GM19372 (cell line): ENCODE results near the gene RBM6.
"Not testable (repeated sequence)": the region's sequence is repeated elsewhere in the genome, so short reads cannot be mapped to it uniquely, and the experiment has no call there.

Source experiments
- ATAC-seq: cut with Tn5 transposase; IDR thresholded peaks from one replicate; pipeline ENCODE4 v1.9.1; 2021; ENCODE audit warnings: mild to moderate bottlenecking, low read depth, moderate library complexity; ENCODE audit not compliant: unreplicated experiment

Gene RBM6

GRCh38 chr3:49976942-49977341 lies 37.0 kb downstream of the RBM6 start:
- ATAC-seq, result no peak

GRCh38 chr3:49984394-49984793 lies 44.4 kb downstream of the RBM6 start:
- ATAC-seq, result no peak

- no peak for ATAC-seq
These were observed 52.4 kb downstream of the RBM6 start for GRCh38 chr3:49992326-49992725.

- no peak for ATAC-seq
These were observed 54.5 kb downstream of the RBM6 start for GRCh38 chr3:49994476-49994875.

GRCh38 chr3:49996016-49996415 lies 56.1 kb downstream of the RBM6 start:
- no peak for ATAC-seq

DNA sequence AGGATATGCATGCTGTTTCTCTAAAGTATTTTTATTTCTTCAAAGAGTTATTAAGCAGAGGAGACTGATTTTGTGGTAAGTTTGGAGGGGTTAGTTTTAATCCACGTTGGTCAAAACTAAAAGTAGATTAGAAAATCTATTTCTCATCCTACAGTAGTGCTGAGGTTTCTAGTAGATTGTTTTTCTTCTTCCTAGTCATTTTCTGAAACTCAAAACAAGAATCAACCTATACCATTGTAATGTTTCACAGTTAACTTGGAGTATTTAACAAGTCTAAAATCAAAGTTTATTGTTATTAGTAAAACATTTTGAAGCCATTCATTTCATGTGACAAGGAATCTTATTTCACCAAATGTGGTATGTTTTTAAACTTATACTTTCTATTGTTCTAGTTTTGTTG lies 57.9 kb downstream of the RBM6 start:
- no peak for ATAC-seq

DNA sequence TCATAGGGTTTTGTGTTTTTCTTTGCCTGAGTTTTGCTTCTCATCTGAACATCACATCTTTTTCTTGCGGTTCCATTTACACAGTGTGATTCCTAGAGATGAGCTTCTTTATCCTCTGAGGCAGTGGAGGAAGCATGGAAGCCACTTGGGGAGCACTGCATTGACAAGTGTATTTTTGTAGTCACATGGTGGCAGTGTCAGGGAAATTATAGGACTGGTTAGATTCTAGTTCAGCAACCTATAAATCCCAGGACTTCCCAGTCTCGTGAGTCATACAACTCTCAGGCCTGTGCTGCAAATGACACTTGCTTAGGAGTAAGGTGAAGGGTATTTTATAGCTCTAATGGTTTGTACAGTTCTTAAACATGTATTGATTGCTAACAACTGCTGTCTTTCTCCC lies 58.4 kb downstream of the RBM6 start:
- ATAC-seq, result no peak

DNA sequence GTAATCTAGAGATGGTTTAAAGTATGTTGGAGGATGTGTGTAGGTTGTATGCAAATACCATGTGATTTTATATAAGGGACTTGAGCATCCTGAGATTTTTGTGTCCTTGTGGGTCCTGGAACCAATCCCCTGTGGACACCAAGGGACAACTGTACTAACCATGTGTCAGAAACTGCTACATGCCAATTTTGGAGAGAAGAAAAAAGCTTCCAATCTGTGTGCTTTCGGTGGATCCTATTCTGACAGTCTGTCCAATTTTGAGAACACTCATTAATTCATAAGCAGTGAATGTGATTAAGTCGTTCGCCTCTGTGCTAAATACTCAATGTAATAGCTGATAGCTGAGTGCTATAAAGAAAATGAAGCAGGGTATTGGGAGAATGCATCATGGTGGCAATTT lies 61.6 kb downstream of the RBM6 start:
- no peak for ATAC-seq

GRCh38 chr3:50003216-50003615 lies 63.3 kb downstream of the RBM6 start:
- no peak for ATAC-seq

GRCh38 chr3:50003824-50004223 lies 63.9 kb downstream of the RBM6 start:
- ATAC-seq, result no peak

- ATAC-seq, result no peak
These were observed 69.0 kb downstream of the RBM6 start for GRCh38 chr3:50008931-50009330.

GRCh38 chr3:50010959-50011358 lies 71.0 kb downstream of the RBM6 start:
- ATAC-seq, result no peak

DNA sequence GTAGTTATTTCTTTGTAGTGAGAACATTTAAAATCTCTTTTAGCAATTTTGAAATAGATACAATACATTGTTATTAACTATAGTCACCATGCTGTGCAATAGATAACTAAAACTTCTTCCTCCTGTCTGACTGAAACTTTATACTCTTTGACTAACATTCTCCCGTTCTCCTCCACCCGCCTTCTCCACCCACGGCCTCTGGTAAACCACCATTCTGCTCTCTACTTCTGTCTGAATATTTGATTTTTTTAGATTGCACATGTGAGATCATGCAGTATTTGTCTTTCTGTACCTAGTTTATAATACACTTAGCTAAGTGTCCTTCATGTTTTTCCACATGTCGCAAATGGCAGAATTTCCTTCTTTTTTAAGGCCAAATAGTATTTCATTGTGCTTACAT lies 76.0 kb downstream of the RBM6 start:
- no peak for ATAC-seq

DNA sequence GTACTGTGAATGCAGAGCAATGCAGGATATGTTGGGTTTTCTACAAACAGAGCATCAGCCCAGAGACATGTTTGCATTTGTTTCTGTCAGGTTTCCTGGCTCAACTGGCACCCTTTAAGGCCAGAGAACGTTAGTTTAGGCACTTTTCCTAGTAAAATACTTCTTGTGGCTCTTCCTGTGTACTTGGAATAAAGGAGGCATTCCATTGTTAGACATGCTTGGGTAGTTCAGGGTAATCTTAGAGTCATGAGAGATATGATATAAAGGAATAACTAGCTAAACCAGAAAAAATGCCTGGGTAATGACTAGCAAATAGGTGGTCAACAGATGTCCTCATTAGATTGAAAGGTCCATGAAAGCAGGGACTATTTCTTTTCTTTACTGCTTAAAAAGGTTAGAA lies 88.4 kb downstream of the RBM6 start:
- ATAC-seq, result no peak

DNA sequence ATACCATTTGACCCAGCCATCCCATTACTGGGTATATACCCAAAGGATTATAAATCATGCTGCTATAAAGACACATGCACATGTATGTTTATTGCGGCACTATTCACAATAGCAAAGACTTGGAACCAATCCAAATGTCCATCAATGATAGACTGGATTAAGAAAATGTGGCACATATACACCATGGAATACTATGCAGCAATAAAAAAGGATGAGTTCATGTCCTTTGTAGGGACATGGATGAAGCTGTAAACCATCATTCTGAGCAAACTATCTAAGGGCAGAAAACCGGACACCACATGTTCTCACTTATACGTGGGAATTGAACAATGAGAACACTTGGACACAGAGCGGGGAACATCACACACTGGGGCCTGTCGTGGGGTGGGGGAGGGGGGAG lies 91.3 kb downstream of the RBM6 start:
- ATAC-seq, result not testable (repeated sequence)

- no peak for ATAC-seq
These were observed 105.0 kb downstream of the RBM6 start for GRCh38 chr3:50044976-50045375.

DNA sequence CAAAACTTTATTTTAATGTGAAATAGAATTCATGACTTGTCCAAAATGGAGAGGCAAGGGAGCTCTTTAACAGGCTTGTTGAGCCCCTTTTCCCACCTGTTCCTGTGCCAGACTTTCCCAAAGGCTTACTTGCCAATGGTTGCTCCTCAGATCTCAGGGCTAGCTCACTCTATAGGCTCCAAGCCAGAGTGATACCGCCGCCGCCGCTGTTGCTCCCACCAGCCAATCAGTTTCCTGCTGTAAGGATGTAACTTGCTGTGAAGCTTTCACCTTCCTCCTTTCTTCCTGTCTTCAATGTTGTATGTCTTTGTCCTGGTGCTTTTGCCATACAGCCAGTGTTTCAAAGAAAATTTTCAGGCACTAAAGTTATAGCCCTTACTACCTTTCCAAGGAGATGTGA lies 107.5 kb downstream of the RBM6 start:
- ATAC-seq, result no peak

DNA sequence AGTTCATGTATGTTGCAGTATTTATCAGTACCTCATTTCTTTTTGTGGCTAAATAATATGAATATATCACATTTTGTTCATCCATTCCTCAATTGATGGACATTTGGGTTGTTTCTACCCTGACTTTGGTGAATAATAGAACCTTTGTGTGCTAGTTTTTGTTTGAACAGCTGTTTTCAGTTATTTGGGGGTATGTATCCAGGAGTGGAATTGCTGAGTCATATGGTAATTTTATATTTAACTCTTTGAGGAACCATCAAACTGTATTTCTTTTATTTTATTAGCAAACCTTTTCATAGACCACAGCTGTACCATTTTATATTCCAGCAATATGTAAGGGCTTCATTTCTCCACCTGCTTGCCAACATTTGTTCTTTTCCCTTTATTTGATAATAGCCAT lies 110.4 kb downstream of the RBM6 start:
- ATAC-seq, result no peak

DNA sequence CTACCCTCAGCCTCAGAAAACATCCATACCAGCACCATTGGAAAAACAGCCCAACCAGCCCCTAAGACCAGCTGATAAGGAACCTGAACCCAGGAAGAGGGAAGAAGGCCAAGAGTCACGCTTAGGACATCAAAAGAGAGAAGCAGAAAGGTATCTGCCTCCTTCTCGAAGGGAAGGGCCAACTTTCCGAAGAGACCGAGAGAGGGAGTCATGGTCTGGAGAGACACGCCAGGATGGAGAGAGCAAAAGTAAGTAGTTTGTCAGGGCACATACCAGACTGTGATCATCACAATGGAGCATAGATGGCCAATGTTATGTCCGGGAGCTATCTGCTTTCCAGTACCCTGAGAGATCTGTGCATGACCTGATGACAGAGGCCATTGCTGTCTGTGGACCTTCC lies 117.8 kb downstream of the RBM6 start:
- no peak for ATAC-seq

GRCh38 chr3:50068134-50068533 lies 128.2 kb downstream of the RBM6 start:
- no peak for ATAC-seq

GRCh38 chr3:50078091-50078490 lies 138.1 kb downstream of the RBM6 start:
- ATAC-seq, result no peak

GRCh38 chr3:50078622-50079021 lies 138.7 kb downstream of the RBM6 start:
- no peak for ATAC-seq

GRCh38 chr3:50084951-50085350 lies 145.0 kb downstream of the RBM6 start:
- not testable (repeated sequence) for ATAC-seq
